Stimulated activated naive CD4-positive, alpha-beta T cell treated with Interleukin-2 at 50 U/mL for 16 hours (primary cell): ENCODE measurements around the gene SINHCAF.
"Not testable (repeated sequence)": the region's sequence is repeated elsewhere in the genome, so short reads cannot be mapped to it uniquely, and the experiment has no call there.

Experiments used
- DNase-seq: peaks from one replicate; lab custom pipeline; 2025; lab: John Stamatoyannopoulos, UW

Gene SINHCAF, protein sequence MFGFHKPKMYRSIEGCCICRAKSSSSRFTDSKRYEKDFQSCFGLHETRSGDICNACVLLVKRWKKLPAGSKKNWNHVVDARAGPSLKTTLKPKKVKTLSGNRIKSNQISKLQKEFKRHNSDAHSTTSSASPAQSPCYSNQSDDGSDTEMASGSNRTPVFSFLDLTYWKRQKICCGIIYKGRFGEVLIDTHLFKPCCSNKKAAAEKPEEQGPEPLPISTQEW

DNA sequence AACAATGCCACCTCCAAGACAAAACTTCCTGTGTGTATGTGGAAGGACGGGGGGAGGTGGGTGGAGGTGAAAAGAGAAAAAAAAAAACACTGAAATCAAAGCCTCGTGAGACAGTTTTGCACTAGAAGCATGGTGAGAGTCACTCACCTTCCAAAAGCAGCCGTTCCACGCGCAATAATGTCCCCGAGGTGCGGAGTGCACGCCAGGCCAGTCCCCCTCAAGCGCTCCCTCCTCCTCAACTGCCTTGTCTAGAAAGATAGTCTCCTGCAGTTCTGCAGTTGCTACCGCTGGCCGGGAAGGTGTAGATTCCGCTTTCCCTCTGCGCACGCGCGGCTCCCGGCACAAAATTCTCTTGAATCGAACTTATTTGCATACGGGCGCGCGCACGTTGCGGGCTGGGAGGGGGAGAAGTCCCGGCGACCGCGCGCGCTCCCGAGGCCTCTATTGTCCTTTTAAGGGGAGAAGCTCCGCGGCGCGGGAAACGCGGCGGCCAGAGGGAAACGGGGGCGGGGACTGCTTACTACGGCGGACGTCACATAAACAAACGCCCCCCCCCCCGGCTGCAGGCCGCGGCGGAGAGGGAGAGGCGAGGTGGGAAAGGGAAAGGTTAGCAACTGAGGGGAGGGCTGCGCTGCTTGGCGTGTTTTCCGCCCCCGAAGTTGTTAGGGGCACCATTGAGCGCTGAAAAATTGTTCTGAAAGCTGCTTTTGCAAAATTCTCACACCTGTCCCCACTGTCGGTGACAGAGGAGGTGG is at the start of gene SINHCAF:
TSS of gene SINHCAF (minus strand) at position 274 of the 755 bp plus-strand sequence. CDS start 27,946 bp downstream, outside the sequence.
- peak; percentile 98 for DNase-seq

DNA sequence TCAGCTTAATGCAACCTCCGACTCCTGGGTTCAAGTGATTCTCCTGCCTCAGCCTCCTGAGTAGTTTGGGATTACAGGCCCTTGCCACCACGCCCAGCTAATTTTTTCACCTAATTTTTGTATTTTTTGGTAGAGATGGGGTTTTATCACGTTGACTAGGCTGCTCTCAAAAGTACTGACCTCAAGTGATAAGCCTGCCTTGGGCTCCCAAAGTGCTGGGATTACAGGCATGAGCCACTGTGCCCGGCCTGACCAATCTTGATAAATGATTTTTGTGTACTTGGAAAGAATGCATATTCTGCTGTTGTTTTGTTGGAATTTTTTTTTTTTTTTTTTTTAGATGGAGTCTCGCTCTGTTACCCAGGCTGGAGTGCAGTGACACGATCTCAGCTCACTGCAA is 49.5 kb upstream of the SINHCAF start:
- not testable (repeated sequence) for DNase-seq

DNA sequence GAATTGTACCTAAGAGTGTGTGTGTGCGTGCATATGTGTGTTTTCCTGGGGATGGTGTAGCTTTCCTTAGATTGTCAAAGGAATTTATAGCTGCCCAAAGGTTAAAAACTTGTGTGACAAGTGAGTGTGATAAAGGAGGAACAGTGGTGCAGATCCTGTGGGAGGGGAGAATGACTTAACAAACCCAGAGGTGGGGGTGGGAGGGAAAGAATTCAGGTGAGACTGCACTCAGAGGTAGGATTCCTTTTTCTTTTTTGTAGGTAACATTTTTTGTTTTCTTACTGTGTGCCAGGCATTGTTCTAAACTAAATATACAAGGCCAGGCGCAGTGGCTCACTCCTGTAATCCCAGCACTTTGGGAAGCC is 45.3 kb upstream of the SINHCAF start:
- DNase-seq = no peak

DNA sequence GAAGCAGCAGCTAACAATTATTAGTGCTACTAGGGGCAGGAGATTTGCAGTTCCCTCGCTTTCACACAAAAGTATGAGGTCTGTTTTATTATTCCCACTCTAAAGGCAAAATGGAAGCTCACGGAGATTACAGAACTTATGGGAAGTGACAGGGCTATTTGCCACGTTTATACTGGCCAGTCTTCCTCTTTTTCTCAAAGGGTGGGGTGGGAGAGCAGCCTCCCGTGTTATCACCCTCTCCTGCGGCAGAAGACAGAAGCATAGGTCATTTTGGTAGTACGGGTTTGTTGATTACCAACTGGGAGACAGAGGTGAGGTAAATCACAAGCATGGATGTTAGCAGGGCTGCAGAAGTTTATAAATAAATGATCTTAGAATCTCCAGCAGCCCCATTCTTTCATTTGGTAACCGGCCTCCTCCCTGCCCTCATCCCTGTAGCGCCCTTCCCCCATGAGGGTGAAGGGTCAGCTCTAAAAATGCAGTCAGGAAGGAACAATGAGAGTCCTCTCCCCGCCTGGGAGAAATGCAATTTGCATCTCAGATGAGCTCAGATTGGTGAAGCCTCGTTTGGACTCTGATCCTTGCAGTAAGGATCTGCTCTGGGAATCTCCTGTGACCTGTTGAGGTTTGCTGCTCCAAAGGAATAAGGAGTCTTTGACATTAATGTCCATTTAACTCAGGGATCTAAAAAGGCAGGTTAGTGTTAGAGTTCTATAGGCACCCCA is 44.7 kb upstream of the SINHCAF start:
- no peak for DNase-seq

DNA sequence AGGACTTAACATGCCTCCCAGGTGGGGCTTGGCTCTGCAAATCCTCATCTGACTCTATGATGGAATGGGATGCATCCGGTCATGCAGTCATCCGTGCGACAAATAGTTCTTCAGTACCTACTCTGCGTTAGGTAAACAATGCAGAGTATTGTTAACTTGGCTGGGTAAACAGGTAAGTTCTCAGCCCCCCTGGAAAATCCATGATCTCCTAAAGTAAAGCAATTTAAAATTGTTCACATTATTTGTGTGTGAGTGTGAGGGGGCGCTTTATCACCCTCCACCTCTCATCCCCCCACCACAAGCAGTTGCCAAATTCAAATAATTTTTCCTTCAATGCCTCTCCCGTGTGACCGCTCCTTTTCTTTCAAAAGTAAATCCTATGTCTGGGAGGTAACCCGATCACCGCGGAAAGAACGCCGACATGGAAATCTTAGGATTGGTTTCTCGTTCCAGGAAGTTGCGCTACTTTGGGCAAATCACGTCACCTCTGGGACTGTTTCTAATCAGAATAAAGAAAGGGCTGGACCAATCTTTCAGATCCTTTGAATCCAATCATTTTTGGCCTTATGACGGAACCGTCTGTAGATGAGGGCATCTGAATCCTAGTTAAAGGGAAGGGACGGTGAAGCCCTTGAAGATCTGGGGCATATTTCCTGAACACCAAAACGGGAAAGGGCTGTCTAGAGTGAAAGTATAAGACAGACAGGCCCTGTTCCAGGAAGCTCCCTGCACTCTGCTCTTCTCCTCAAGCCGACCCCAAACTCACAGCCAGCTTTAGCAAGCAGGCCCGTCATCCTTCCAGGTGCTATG is 44.0 kb upstream of the SINHCAF start:
- no peak for DNase-seq

DNA sequence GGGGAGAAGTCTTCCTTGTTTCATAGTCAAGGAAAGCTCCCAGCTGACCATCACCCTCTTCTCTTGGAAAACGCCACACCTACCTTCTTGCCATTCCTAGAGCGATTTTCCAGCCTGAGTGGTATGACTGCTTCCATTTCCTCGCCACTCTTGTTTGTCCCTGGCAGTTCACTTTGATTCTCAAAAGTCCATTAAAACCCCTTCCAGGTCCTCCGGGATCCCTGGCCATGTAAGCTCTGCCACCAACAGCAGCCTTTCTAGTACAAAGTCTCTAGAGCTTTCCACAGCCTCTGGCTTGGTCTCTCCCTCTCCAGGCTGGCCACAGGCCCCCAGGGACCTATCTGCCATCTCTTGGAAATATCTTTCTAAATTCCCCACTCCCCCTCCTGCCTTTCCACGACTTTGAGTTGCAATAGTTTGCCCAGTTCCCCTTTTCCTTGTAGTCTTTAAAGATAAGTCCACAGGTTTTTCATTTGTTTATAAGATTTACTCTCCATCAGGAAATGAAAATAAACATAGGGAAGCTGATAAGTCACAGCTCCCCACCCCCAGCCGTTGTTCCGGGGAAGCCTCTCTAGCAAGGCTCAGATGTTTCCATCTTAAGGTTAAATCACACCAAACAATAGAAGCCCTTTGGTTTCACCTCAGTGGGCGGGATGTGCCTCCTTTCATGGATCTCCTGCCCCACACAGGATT is 42.9 kb upstream of the SINHCAF start:
- no peak for DNase-seq

DNA sequence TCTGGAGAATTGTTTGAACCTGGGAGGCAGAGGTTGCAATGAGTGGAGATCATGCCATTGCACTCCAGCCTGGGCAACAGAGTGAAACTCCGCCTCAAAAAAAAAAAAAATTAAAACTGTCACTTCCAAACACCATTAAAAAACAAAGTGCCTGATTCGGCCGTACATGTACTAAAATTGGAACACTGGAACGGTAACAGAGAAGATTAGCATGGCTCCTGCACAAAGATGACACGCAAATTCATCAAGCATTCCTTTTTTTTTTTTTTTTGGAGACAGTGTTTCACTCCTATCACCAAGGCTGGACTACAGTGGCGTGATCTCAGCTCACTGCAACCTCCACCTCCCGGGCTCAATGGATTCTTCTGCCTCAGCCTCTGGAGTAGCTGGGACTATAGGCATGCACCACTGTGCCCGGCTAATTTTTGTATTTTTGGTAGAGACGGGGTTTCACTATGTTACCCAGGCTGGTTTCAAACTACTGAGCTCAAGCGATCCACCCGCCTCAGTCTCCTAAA is 40.2 kb upstream of the SINHCAF start:
- no peak for DNase-seq

DNA sequence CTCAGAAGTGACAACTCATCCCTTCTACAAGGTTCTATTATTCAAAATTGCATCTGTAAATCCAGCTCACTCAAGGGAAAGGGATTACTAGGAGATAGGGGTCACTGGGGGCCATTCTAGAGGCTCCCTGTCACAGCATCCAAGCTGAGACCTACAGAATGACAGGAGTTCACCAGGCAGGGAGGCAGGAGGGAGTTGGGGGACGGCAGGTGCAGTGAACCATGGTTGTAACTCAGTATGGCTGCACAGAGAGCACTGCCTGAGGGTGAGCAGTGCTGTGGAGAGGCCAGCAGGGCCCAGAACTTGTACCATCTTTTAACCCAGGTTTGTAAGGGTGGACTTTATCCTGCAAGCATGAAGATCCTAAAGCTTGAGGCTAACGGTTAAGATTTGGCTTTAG is 37.9 kb upstream of the SINHCAF start:
- no peak for DNase-seq

DNA sequence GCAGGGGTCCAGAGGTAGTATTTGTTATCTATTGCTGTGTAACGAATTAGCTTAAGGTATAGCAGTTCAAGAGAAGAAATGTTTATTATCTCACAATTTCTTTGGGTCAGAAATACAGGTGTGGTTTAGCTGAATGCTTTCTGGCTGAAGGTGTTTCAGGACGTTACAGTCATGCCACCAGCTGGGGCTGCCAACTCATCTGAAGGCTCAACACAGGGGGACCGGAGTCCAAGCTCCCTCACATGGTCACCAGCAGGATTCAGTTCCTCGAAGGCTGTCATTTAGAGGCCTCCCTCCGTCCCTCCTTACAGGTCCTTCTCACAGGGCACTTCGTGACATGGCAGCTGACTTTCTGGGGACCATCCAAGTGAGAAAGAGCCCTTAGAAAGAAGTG is 37.5 kb upstream of the SINHCAF start:
- no peak for DNase-seq

DNA sequence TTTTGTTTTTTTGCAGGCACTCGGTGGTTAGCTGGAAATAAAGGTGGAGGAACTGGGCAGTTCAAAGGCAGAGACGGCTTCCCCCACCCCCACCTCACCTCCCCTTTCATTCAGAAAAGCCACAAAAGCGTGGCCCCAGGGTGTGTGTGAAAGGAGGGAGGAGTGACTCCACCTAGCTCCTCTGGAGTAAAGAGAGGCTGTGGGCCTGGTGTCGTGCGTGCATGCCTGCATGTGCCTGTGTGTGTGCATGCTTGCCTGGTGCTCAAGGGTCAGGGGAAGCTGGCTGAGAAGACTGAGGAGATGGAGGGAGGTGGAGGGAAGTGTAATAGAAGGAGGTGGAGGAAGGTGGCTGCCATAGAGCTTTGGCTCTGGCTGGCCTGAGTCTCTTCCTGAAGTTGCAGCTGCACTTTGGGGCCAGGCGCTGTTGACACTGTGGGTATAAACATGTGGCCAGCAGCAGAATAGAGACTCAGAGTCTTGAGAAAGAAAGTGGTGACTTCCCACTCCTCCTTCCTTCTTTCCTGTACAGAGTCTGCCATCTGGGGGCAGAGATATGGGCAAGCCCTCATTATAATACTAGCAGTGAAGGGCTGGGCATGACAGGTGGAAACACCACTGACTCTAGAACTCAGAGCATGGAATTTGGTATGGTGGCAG is 36.9 kb upstream of the SINHCAF start:
- no peak for DNase-seq

DNA sequence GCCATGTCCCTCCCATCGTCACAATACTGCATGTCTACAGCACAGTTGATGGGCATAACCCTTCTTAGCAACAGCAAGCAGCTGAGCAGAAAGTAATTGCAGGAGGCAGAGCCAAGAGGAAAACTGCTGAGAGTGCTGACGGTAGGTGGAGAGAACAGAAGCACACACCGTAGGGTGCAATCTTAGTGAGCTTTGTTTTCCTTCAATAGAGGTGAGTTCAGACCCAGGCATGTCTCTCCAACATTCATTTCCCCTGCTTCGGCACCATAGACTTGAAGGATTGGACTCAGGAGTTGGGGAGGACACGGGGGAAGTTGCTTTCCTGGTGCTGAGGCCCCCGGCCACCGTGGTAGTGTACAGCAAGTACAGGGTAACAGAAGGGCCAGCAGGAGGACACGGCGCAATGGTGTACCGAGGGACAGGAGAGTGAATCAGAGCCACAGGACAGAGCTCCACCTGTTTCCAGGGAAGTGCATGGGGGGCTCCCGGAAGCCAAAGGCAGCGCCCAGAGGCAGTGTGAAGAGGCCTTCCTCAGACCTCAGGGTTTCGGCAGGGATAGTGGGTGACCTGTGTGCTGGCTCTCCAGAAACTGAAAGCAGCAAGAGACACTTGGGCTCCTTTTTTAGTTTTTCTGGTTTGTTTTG is 36.3 kb upstream of the SINHCAF start:
- no peak for DNase-seq

DNA sequence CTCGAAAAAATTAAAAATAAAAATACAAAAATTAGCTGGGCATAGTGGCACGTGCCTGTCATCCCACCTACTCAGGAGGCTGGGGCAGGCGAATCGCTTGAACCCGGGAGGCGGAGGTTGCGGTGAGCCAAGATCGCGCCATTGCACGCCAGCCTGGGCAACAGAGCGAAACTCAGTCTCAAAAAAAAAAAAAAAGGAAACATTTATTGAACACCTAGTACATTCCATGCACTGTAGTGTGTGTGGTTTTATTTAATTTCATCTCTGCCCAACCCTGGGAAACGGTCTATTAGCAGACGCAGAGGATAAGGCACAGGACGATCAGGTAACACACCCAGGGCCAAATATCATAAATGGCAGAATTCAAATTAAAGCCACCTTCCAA is 35.8 kb upstream of the SINHCAF start:
- DNase-seq = no peak

DNA sequence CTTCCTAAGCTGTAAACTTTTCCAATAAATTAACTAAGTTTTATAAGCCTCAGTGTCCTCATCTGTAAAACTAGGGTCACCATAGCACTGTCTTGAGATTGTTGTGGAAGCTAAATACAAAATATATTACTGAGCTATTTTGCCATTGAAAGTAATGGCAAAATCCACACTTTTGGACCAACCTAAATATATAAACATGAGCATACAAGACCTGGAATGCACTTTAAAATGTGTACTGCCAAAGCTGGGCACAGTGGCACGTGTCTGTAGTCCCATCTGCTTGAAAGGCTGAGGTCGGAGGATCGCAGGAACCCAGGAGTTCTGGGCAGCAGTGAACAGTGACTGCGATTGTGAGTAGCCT is 29.8 kb upstream of the SINHCAF start:
- no peak for DNase-seq

DNA sequence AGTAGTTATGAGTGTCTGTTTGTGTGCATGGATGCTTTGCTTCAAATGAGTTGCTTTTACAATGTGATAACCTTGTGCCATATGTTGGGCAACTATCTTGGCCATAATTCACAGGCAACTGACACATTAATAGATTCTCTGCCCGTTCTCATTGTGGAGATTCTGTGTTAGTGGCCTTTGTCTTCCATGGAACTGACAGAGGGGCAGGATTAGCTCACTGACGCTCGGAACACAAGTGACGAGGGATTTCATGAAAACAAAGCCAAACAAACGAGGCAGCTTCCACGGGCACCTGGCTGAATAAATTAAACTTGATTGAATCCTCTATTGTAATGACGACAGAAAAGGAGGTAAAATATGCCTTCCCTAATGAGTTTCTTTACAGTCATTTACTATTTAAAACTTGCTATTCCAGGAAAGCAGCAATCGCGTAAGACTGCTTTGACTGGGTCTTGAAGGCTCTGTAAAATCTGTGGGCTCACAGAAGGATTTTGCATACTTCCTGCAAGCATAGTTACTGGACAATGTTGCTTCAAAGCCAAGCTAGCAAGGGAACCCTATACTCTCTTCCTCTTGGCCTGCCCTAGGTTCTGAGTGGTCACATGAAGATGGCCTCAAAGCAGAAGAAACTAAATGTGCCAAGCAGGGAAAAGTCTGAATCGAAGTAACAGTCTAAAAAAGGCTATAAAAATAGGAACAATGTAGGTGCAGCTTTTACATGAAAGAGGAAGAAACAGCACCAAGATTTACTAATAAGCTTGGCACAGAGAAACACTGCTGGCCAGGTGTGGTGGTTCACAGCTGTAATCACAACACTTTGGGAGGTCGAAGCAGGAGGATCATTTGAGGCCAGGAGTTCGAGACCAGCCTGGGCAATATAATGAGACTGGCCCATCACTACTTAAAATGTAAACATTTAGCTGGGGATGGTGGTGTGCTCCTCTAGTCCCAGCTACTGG is 28.1 kb upstream of the SINHCAF start:
- no peak for DNase-seq

DNA sequence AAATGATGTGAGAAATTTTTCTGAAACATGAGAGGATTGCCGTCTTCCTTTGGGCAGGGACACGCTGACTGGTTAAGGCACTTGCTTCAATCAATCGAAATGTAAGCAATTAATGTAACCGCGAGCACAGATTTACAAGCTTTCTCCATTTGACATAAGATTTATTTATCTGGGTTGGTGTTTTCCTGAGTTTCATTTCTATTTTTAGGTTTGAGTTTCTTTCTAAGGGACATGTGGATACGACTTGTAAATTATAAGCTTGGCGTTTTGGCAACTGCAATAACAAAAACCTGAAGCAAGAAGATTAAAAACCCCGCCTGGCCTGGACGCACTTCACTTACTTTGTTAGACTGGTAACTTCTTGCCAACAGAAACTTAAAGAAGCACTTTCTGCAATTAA is 20.3 kb upstream of the SINHCAF start:
- no peak for DNase-seq

DNA sequence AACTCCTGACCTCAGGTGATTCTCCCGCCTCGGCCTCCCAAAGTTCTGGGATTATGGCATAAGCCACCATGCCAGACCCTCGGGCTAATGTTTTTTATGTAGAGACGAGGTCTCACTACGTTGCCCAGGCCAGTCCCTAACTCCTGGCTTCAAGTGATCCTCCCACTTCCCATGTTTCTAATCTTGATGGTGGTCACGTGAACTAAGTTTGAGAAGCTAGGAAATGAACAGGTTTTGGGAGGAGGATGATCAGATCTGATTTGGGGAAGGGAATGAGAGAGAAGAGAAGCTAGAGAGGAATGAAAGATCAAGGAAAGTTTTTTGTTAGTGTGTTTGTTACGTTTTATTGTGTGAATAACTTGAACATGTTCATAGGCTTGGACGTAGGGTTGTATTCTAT is 17.2 kb upstream of the SINHCAF start:
- DNase-seq = no peak

DNA sequence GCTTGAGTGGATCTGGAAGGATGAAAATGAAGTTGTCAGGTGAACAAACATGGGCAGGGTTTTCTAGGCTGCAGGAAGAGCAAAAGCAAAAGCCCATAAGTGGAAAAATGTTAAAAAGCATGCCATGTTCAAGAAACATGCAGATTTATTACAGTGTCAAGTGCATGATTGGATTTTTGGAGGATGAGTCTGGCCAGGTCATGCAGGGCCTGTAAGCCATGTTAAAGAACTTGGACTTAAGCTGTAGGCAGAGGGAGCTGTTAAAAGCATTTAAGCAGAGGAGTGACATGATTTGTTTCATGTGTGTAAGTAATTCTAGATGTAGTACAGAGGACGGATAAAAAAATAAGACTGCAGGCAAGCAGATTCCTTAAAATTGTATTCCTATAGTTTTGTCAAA is 16.3 kb upstream of the SINHCAF start:
- DNase-seq = no peak

DNA sequence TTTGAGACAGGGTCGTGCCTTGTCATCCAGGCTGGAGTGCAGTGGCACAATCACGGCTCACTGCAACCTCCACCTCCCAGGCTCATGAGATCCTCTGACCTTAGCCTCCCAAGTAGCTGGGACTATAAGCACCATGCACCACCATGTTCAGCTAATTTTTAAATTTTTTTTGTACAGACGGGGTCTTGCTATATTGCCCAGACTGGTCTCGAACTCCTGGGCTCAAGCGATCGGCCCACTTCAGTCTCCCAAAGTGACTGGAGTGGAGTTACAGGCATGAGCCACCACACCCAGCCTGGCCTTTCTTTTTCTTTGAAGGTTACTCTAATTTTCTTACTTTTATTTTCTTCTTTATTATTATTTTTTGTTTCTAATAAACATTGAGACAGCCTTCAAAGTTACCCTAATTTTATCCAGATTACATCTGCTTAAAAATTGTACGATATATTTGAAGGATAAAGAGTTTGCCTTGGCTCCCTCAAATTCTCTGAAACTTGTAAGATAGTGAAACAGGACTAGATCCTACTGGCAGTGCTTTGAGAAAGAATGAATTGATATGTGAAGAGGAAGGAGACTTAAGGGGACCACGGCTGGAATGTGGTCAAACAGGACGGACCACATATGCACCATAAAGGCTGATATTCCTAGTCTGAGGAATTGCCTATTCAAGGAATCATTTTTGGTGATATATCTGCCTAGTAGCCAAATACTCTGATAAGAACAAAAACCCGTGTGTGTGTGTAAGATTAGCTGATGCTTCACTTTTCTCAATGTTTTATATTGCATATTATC is 14.1 kb upstream of the SINHCAF start:
- DNase-seq = no peak

DNA sequence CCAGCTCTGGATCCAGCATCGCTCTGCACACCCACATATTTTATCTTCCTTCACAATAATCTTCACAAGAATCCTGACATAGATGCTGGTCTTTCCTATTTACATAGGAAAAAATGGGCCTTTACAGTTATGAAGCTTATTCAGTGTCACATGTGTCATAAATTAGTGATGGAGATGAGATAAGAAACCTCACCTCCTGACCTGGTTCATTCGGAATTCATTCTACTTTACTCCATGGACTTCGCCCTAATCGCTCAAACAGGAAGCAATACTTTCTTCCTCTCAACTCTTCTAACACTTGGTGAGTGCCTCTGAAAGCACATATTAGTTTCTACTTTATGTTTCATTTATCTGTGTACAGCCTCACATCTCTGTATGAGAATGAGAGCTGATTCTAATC is 12.0 kb upstream of the SINHCAF start:
- no peak for DNase-seq
